OCI-LY1 (cell line): ENCODE data around the gene MAN1B1.

ENCODE experiments used
- CTCF ChIP-seq: fragments of 200-600 bp; sonication (generic), shearing (Covaris generic); IDR thresholded peaks from 2 replicates; pipeline ENCODE4 v1.5.1; 2017; ENCODE audit warnings: mild to moderate bottlenecking, antibody characterized with exemption, low read length, moderate library complexity, mixed read lengths
- EZH2 ChIP-seq: fragments of 200-600 bp; sonication (generic), shearing (Covaris generic); IDR thresholded peaks from 2 replicates; pipeline ENCODE4 v1.8.0; 2017; ENCODE audit warnings: borderline replicate concordance, mixed run types, mild to moderate bottlenecking, antibody characterized with exemption, low read length, moderate library complexity, mixed read lengths

GRCh38 chr9:137037035-137037434 is 49.8 kb upstream of the MAN1B1 start:
- TF ChIP-seq CTCF (no peak), EZH2 (no peak)
